OCI-LY7 (cell line): Measurements from ENCODE around the gene CPLANE1. TPM values are rescaled to one million over a fixed set of nuclear protein-coding genes. Genes with fewer than 3 reads are reported as not detected.

Experiments used
- BruUV-seq: library from RNA; stranded (reverse); fragments of 400-500 nt; replicated peaks from 2 replicates; lab custom pipeline; 2021; lab: Mats Ljungman, UMichigan
- CTCF ChIA-PET: fragments of 300-600 bp; sonication (Branson Sonifier 250); formaldehyde crosslinking; loops from one replicate; lab custom pipeline; 2022; ENCODE audit warnings: antibody characterized with exemption; ENCODE audit not compliant: unreplicated experiment; lab: Charles Lee
- POLR2A ChIA-PET: fragments of 300-600 bp; sonication (Branson Sonifier 250); formaldehyde crosslinking; loops from one replicate; lab custom pipeline; 2022; ENCODE audit warnings: antibody characterized with exemption; lab: Charles Lee
- DNase-seq: peaks from one replicate; pipeline ENCODE4 v3.0.0-alpha.2; 2015; ENCODE audit warnings: low spot score
- H2AFZ ChIP-seq: fragments of 200-600 bp; sonication (generic), shearing (Covaris generic); 2 replicates; pipeline ENCODE4 v1.6.1; 2014; ENCODE audit warnings: mild to moderate bottlenecking, antibody characterized with exemption, low read length, moderate library complexity
- H3K27ac ChIP-seq: fragments of 200-600 bp; sonication (generic); 2 replicates; pipeline ENCODE4 v1.5.1; 2014; ENCODE audit warnings: mixed run types, low read depth, mild to moderate bottlenecking, moderate library complexity, low read length, inconsistent platforms; ENCODE audit not compliant: poor library complexity, severe bottlenecking
- H3K36me3 ChIP-seq: fragments of 200-600 bp; sonication (generic); 2 replicates; pipeline ENCODE4 v1.6.1; 2014; ENCODE audit warnings: mild to moderate bottlenecking, antibody characterized with exemption, low read length, moderate library complexity, mixed read lengths; ENCODE audit not compliant: insufficient read depth
- H3K4me1 ChIP-seq: fragments of 200-600 bp; sonication (generic); 2 replicates; pipeline ENCODE4 v1.5.1; 2014; ENCODE audit warnings: mild to moderate bottlenecking, low read length; ENCODE audit not compliant: insufficient read depth, poor library complexity, severe bottlenecking
- H3K4me2 ChIP-seq: fragments of 200-600 bp; sonication (generic); 2 replicates; pipeline ENCODE4 v1.6.1; 2014; ENCODE audit warnings: mild to moderate bottlenecking, low read length
- H3K4me3 ChIP-seq: fragments of 200-600 bp; sonication (generic); 2 replicates; pipeline ENCODE4 v1.5.1; 2014; ENCODE audit warnings: mild to moderate bottlenecking, low read depth, low read length; ENCODE audit not compliant: poor library complexity, severe bottlenecking
- H3K79me2 ChIP-seq: fragments of 200-600 bp; sonication (generic); 2 replicates; pipeline ENCODE4 v1.6.1; 2016; ENCODE audit warnings: low read depth, mild to moderate bottlenecking, low read length, moderate library complexity, mixed read lengths; ENCODE audit not compliant: insufficient read depth
- H3K9me2 ChIP-seq: fragments of 200-600 bp; sonication (generic); 2 replicates; pipeline ENCODE4 v1.6.1; 2016; ENCODE audit warnings: mild to moderate bottlenecking, low read length, mixed read lengths; ENCODE audit not compliant: insufficient read depth
- H3K9me3 ChIP-seq: fragments of 200-600 bp; sonication (generic); 2 replicates; pipeline ENCODE4 v1.6.1; 2014; ENCODE audit warnings: mild to moderate bottlenecking, mixed run types, low read length, mixed read lengths
- H4K20me1 ChIP-seq: fragments of 200-600 bp; sonication (generic); 2 replicates; pipeline ENCODE4 v1.6.1; 2014; ENCODE audit warnings: mild to moderate bottlenecking, antibody characterized with exemption, low read length, moderate library complexity, mixed read lengths; ENCODE audit not compliant: insufficient read depth
- EZH2phosphoT487 ChIP-seq: fragments of 200-600 bp; sonication (generic); IDR thresholded peaks from 2 replicates; pipeline ENCODE4 v1.6.1; 2018; ENCODE audit warnings: low read depth, borderline replicate concordance, mild to moderate bottlenecking, mixed run types, antibody characterized with exemption, low read length, moderate library complexity, mixed read lengths
- intact Hi-C: fragments of 100-400 bp; cut with micrococcal nuclease; formaldehyde crosslinking; loops from one replicate; pipeline ENCODE4 v1.10.0; 2022; ENCODE audit not compliant: unreplicated experiment
- total RNA-seq, 2 experiments: library from RNA; depleted of rRNA in 1 of 2; stranded (reverse); fragments of >200 nt in 1 of 2; shearing (Covaris generic) in 1 of 2; gene quantifications; 2 replicates each; pipeline ENCODE4 v1.2.3, GENCODE V29; 2014 to 2022
- TF ChIP-seq, protein P1 (sequence below): fragments of 200-600 bp; sonication (generic); conservative IDR thresholded peaks from 2 replicates; pipeline ENCODE4 v1.5.1; 2014; ENCODE audit warnings: mild to moderate bottlenecking, antibody characterized with exemption, low read length, moderate library complexity, mixed read lengths

CPLANE1 gene
- total RNA-seq, 2 experiments from 2014 or later: 0.21 TPM; not detected in 1

DNA sequence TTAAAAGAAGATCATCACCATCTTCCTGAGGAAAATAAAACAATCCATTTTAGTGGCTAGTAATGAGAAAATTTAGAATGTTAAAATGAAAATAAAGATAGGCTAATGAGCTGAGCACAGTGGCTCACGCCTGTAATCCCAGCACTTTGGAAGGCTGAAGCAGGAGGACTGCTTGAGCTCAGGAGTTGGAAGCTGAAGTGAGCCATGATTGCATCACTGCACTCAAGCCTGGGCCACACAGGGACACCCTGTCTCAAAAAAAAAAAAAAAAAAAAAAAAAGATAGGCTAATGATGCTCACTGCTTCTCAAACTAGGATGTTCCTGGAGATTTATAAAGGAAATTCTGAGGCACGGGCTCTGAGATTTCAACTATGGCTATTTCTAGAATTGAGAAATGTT is 50.3 kb downstream of the CPLANE1 start:
- Histone ChIP-seq H3K79me2 (no peaks in the 10 kb centered on the region), H3K36me3 (no peaks in the 10 kb centered on the region), H4K20me1 (no peaks in the 10 kb centered on the region), H3K4me1 (peaks cover 7% of the 10 kb centered on the region), H3K4me3 (no peak overlapping the region), H2AFZ (no peak overlapping the region), H3K9me2 (no peaks in the 10 kb centered on the region), H3K9me3 (no peaks in the 10 kb centered on the region), H3K4me2 (no peak overlapping the region), H3K27ac (no peak overlapping the region)
- TF ChIP-seq EZH2phosphoT487: no peak
- TF ChIP-seq, protein P1, sequence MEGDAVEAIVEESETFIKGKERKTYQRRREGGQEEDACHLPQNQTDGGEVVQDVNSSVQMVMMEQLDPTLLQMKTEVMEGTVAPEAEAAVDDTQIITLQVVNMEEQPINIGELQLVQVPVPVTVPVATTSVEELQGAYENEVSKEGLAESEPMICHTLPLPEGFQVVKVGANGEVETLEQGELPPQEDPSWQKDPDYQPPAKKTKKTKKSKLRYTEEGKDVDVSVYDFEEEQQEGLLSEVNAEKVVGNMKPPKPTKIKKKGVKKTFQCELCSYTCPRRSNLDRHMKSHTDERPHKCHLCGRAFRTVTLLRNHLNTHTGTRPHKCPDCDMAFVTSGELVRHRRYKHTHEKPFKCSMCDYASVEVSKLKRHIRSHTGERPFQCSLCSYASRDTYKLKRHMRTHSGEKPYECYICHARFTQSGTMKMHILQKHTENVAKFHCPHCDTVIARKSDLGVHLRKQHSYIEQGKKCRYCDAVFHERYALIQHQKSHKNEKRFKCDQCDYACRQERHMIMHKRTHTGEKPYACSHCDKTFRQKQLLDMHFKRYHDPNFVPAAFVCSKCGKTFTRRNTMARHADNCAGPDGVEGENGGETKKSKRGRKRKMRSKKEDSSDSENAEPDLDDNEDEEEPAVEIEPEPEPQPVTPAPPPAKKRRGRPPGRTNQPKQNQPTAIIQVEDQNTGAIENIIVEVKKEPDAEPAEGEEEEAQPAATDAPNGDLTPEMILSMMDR: no peak
- DNase-seq: no peak
- no TSS peak for BruUV-seq
- POLR2A ChIA-PET: interaction anchor here (0.6 to 1.0 kb wide), 2 partner anchors 9 to 29 kb away, joined by 3 read pairs; no protein-coding TSS in a partner anchor
- intact Hi-C loops: no loop called here
- CTCF ChIA-PET: no interaction called here

DNA sequence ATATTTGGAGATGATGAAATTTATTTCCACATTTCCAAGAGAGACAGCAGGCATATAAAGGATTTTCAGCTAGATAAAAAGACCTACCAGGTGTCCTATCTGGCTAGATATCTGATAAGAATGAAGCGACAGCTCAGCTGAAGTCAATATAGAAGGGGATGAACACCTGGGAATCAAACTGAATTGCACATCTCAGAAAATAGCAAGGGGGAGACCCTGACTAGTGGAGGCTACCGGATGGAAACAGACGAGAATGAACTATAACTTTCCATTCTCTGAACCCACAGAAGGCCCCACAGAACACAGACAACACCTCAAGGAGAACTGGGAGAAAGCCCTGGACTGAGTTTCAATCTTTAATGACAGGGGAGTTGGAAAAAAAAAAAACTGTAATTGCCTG is 51.1 kb downstream of the CPLANE1 start:
- H3K4me1 ChIP-seq: peaks cover 7% of the 10 kb centered on the region
- peak overlapping the region; percentile 88 for H2AFZ ChIP-seq
- POLR2A ChIA-PET: interaction anchor here (0.7 to 1.5 kb wide), 3 partner anchors 16 to 128 kb away, joined by 3 to 4 read pairs (median 3); no protein-coding TSS in a partner anchor
- no peaks in the 10 kb centered on the region for H3K9me2 ChIP-seq
- H3K36me3 ChIP-seq: no peaks in the 10 kb centered on the region
- CTCF ChIA-PET: no interaction called here
- intact Hi-C loops: no loop called here
- peak overlapping the region; percentile 57 for H3K4me2 ChIP-seq
- peak overlapping the region; percentile 34 for H3K4me3 ChIP-seq
- H4K20me1 ChIP-seq: no peaks in the 10 kb centered on the region
- no peak overlapping the region for H3K27ac ChIP-seq
- no peak for DNase-seq
- H3K9me3 ChIP-seq: no peaks in the 10 kb centered on the region
- BruUV-seq: no TSS peak
- H3K79me2 ChIP-seq: no peaks in the 10 kb centered on the region
- TF ChIP-seq, protein P1: no peak
- TF ChIP-seq EZH2phosphoT487: no peak

DNA sequence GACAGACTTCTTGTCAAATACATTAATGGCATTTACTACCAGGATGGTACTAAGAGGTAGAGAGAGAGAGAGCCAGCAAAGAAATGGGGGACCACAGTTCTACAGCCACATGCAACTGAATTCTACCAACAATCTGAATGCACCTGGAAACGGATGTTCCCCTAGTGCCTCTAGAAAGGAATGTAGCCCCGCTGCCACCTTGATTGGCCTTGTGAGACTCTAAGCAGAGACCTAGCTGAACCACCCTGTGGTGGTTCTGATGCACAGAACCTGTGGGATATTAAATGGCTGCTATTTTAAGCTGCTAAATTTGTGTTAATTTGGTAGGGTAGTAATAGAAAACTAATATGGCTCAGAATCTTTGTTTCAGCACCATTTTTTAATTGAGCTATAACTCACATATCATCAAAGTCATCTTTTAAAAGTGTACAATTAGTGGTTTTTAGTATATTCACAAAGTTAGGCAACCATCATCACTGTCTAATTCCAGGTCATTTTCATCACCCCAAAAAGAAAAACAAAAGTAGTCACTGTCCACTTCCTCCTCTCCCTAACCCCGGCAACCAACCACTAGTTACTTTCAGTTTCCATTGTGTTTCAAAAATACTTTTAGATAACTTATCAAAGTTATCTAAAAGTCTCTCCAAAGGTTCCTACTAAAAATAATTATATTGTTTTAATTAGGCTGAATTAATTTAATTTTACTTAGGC is 51.7 kb downstream of the CPLANE1 start:
- intact Hi-C loops: no loop called here
- Histone ChIP-seq H3K36me3 (no peaks in the 10 kb centered on the region), H3K4me1 (peaks cover 7% of the 10 kb centered on the region), H3K4me3 (peak overlapping the region; percentile 34), H4K20me1 (no peaks in the 10 kb centered on the region), H3K9me3 (no peaks in the 10 kb centered on the region), H3K27ac (no peak overlapping the region), H3K79me2 (no peaks in the 10 kb centered on the region), H3K4me2 (peak overlapping the region; percentile 57), H2AFZ (peak overlapping the region; percentile 88), H3K9me2 (no peaks in the 10 kb centered on the region)
- no TSS peak for BruUV-seq
- POLR2A ChIA-PET: interaction anchor here (0.6 to 1.5 kb wide), 6 partner anchors 17 to 153 kb away, joined by 3 to 8 read pairs (median 3); no protein-coding TSS in a partner anchor
- CTCF ChIA-PET: interaction anchor here (0.6 kb wide), 1 partner anchor 439 kb away, joined by 3 read pairs; no protein-coding TSS in a partner anchor
- DNase-seq: peak; percentile 8
- TF ChIP-seq, protein P1: no peak
- TF ChIP-seq EZH2phosphoT487: no peak
